ENCODE data around the gene GAMT. TPM values are rescaled to one million over a fixed set of nuclear protein-coding genes. Genes with fewer than 3 reads are reported as not detected.
A peak's percentile ranks its signal among the peaks of the same experiment; 100 is the strongest.

Gene GAMT
- total RNA-seq, 2 donors from 2014 or later = 38.4 to 49.6 TPM

DNA sequence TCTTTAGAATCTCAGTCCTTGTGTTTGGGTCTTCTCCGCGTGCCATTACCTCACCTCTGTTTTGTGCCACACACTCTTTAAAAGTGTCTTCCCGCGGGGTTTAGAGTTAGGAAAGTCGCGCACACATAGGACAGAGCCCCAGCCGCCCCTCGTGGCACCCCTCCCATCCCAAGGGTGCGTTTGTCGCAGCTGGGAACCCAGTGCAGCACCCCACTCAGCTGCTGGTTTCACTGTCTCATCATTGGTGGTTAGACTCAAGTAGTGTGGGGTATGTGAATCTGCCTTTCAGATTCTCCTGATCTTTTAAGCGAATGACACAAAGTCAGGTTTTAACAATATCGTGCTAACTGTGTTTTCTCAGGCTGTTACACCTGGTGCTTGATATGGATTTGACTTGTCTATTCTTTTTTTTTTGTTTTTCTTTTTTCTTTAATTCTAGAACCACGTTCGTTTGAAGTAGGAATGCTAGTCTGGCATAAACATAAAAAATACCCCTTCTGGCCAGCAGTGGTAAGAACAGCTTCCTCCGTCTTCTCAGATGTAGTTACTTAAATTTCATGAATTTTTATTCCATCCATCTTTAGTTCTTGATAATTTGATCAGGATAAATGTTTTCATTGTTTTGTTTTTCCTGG lies 37.2 kb downstream of the GAMT start:
- no peaks in the 10 kb centered on the region for H3K27me3 ChIP-seq (ENCODE audit: control insufficient read depth, insufficient read depth, low read length, poor library complexity, severe bottlenecking)

DNA sequence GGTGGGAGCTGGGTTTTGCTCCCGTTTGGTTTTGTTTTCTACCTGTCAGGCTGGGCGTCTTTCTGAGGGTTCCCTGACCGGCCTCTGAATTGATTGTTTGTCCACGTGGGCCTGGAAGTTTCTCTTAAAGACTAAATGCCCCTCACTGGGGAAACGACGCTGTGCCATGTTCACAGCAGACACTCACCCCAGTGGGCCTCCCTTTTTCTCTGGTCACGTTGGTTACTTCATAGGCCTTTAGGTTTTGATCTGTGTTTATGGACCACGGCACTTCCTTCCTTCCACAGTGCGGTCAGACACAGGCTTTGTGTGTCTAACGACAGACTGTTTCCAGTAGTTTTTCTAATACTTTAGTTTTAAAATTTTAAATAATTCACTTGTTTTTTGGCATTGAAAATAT lies 37.7 kb downstream of the GAMT start:
- H3K36me3 ChIP-seq (ENCODE audit: control insufficient read depth, insufficient read depth, low read length) = peaks cover 87% of the 10 kb centered on the region
- TF ChIP-seq, protein P1, sequence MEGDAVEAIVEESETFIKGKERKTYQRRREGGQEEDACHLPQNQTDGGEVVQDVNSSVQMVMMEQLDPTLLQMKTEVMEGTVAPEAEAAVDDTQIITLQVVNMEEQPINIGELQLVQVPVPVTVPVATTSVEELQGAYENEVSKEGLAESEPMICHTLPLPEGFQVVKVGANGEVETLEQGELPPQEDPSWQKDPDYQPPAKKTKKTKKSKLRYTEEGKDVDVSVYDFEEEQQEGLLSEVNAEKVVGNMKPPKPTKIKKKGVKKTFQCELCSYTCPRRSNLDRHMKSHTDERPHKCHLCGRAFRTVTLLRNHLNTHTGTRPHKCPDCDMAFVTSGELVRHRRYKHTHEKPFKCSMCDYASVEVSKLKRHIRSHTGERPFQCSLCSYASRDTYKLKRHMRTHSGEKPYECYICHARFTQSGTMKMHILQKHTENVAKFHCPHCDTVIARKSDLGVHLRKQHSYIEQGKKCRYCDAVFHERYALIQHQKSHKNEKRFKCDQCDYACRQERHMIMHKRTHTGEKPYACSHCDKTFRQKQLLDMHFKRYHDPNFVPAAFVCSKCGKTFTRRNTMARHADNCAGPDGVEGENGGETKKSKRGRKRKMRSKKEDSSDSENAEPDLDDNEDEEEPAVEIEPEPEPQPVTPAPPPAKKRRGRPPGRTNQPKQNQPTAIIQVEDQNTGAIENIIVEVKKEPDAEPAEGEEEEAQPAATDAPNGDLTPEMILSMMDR (conservative IDR thresholded peaks at IDR 0.05) = no peak

More for the DNA sequence above, 37.2 kb downstream of the GAMT start:
- Mint-ChIP-seq H3K4me1 (peaks cover 9% of the 10 kb centered on the region), H3K36me3 (ENCODE audit: low read depth) (peaks cover 65% of the 10 kb centered on the region), H3K27me3 (ENCODE audit: insufficient read depth) (no peaks in the 10 kb centered on the region), H3K27ac (no peak overlapping the region), H3K4me3 (no peak overlapping the region), H3K9me3 (no peaks in the 10 kb centered on the region)
- 94 to 95% methylated on average over 10 to 15 of the region's 15 CpGs for WGBS, 2 experiments (ENCODE audit: insufficient coverage in 1 of 2, insufficient read length in 1 of 2)
- Histone ChIP-seq H3K9me3 (ENCODE audit: control insufficient read depth, low read length) (no peaks in the 10 kb centered on the region), H3K9ac (ENCODE audit: extremely low read depth, low read length, poor library complexity, severe bottlenecking) (no peak overlapping the region), H3K27ac (ENCODE audit: low read depth, low read length) (no peak overlapping the region), H3K36me3 (ENCODE audit: control insufficient read depth, insufficient read depth, low read length) (peaks cover 81% of the 10 kb centered on the region), H3K4me3 (ENCODE audit: low read length) (no peak overlapping the region), H3K4me1 (ENCODE audit: control insufficient read depth, insufficient read depth, low read length) (no peaks in the 10 kb centered on the region)
- no peak for DNase-seq
- TF ChIP-seq, protein P1 (conservative IDR thresholded peaks at IDR 0.05) = peak; percentile 61

DNA sequence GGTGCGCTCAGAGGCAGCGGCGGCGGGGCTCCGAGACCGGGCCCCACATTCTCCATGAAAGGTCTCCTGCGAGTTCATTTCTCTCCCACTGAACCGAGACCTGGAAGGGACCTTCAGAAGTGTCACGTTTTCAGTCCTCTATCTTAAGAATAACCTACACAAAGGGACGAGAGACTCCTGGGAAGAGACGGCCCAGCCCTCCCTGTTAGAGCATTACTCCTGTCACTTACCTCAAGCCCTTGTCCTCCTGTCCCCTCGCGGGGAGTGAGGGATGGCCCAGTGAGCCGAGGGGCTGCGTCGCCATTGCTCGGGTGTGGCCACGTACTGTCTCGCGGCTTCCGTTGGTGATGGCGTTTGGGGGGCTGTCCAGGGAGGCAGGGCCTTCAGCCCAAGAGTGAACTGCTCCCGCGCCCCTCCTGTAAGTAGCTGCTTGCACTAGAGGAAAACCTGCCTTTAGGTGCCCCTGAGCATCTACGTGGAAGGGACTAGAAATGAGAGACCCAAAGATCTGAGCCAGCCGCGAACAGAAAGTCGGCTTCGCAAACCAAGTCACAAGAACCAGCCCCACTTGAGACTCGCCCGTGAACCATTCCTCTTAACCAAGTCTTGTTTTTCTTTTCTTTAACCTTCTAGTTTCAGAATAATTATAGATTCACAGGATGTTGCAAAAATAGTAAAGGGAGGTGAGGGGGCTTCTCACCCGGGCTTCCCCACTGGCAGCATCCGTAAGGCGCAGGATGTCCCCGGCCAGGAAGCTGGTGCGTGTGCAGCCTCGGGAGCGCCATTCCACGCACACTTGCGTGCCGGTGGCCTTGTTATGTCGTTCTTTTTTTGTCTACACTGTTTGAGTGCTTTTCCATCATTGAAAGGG lies 38.7 kb downstream of the GAMT start:
- H3K4me1 Mint-ChIP-seq = peaks cover 18% of the 10 kb centered on the region
- whole genome bisulfite sequencing, 2 experiments (ENCODE audit: insufficient coverage in 1 of 2, insufficient read length in 1 of 2) = 93 to 94% methylated on average over 34 to 42 of the region's 42 CpGs

More for the DNA sequence above, 37.7 kb downstream of the GAMT start:
- Mint-ChIP-seq H3K27ac (no peak overlapping the region), H3K9me3 (no peaks in the 10 kb centered on the region), H3K4me1 (peaks cover 9% of the 10 kb centered on the region), H3K4me3 (no peak overlapping the region), H3K36me3 (ENCODE audit: low read depth) (peaks cover 70% of the 10 kb centered on the region), H3K27me3 (ENCODE audit: insufficient read depth) (no peaks in the 10 kb centered on the region)
- 96 to 100% methylated on average over 7 to 9 of the region's 10 CpGs for WGBS, 2 experiments (ENCODE audit: insufficient coverage in 1 of 2, insufficient read length in 1 of 2)
- no peaks in the 10 kb centered on the region for H3K9me3 ChIP-seq (ENCODE audit: control insufficient read depth, low read length)
- no peak overlapping the region for H3K27ac ChIP-seq (ENCODE audit: low read depth, low read length)
- DNase-seq = no peak
- no peaks in the 10 kb centered on the region for H3K4me1 ChIP-seq (ENCODE audit: control insufficient read depth, insufficient read depth, low read length)
- no peaks in the 10 kb centered on the region for H3K27me3 ChIP-seq (ENCODE audit: control insufficient read depth, insufficient read depth, low read length, poor library complexity, severe bottlenecking)
- H3K4me3 ChIP-seq (ENCODE audit: low read length) = no peak overlapping the region
- no peak overlapping the region for H3K9ac ChIP-seq (ENCODE audit: extremely low read depth, low read length, poor library complexity, severe bottlenecking)

More for the DNA sequence above, 38.7 kb downstream of the GAMT start:
- Mint-ChIP-seq H3K36me3 (ENCODE audit: low read depth) (peaks cover 74% of the 10 kb centered on the region), H3K9me3 (no peaks in the 10 kb centered on the region), H3K4me3 (no peak overlapping the region), H3K27ac (no peak overlapping the region), H3K27me3 (ENCODE audit: insufficient read depth) (no peaks in the 10 kb centered on the region)
- Histone ChIP-seq H3K9me3 (ENCODE audit: control insufficient read depth, low read length) (no peaks in the 10 kb centered on the region), H3K27ac (ENCODE audit: low read depth, low read length) (peak overlapping the region; percentile 78), H3K4me3 (ENCODE audit: low read length) (no peak overlapping the region), H3K27me3 (ENCODE audit: control insufficient read depth, insufficient read depth, low read length, poor library complexity, severe bottlenecking) (no peaks in the 10 kb centered on the region), H3K36me3 (ENCODE audit: control insufficient read depth, insufficient read depth, low read length) (peaks cover 92% of the 10 kb centered on the region), H3K9ac (ENCODE audit: extremely low read depth, low read length, poor library complexity, severe bottlenecking) (no peak overlapping the region), H3K4me1 (ENCODE audit: control insufficient read depth, insufficient read depth, low read length) (no peaks in the 10 kb centered on the region)
- no peak for DNase-seq
- TF ChIP-seq, protein P1 (conservative IDR thresholded peaks at IDR 0.05) = no peak

Measured in endodermal cell (in vitro differentiated cells).